ENCODE measurements around the gene NDUFAF7. TPM values are rescaled to one million over a fixed set of nuclear protein-coding genes. Genes with fewer than 3 reads are reported as not detected.

The NDUFAF7 gene
- total RNA-seq, 1 experiment from 2014 or later = 21.9 TPM

DNA sequence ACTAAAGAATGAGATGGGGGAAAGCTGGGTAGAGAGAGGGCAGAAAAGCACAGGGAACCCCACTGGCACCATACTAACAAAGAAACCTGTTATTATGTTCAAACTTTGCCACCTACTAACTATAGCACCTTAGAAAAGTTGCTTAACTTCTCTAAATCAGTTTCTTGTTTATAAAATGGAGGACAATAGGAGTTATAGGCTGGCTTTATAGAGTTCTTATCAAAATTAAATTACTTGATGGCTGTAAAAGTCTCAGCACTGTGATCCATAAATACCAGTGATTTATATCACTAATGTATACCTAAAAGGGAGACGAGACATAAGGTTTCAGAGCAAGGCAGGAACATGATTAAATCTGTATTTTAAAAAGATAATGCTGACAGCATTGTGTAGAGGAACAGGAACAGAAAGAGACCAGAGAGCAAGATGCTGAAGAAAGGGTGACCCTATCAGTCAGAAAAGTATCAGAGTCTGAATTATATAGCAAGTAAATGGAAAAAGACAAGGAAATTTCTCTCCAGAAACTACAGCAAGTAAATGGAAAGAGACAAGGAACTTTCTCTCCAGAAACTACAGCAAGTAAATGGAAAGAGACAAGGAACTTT, 64.1 kb downstream of the NDUFAF7 start:
- no peaks in the 10 kb centered on the region for H3K27me3 ChIP-seq (ENCODE audit: insufficient read depth, low read depth)
- H3F3A ChIP-seq (ENCODE audit: insufficient read depth, low read depth) = no peaks in the 10 kb centered on the region

DNA sequence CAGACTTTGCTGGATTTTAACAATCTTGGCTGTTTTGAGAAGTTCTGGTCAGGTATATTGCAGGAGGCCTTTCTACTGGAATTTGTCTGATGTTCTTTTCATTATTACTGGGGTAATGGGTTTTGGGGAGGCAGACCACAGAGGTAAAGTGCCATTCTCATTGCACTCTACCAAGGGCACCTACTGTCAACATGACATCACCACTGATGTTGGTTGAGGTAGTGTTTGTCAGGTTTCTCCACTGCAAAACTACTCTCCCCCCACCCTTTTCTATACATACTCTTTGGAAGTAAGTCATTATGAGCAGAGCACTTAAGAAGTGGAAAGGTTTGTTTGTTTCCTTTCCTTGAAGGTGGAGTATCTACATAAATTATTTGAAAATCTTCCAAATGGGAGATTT, 66.2 kb downstream of the NDUFAF7 start:
- no peak overlapping the region for H2AFZ ChIP-seq
- POLR2A ChIA-PET (ENCODE audit: unreplicated experiment) = no interaction called here
- no peak overlapping the region for H3K4me3 ChIP-seq
- H3F3A ChIP-seq (ENCODE audit: insufficient read depth, low read depth) = no peaks in the 10 kb centered on the region
- H3K79me2 ChIP-seq (ENCODE audit: low read depth) = peaks cover 12% of the 10 kb centered on the region; the same call in 1 of the 2 replicates
- no peaks in the 10 kb centered on the region for H3K9me2 ChIP-seq (ENCODE audit: insufficient read depth)
- CTCF ChIA-PET = no interaction called here
- BruUV-seq (replicated peaks) = no TSS peak
- H3K27ac ChIP-seq = no peak overlapping the region
- H3K36me3 ChIP-seq (ENCODE audit: low read depth) = no peaks in the 10 kb centered on the region
- H3K27me3 ChIP-seq (ENCODE audit: insufficient read depth, low read depth) = no peaks in the 10 kb centered on the region
- no peak for DNase-seq
- no peaks in the 10 kb centered on the region for H4K20me1 ChIP-seq (ENCODE audit: insufficient read depth)
- intact Hi-C loops (cut with micrococcal nuclease; ENCODE audit: unreplicated experiment) = no loop called here
- no peak for TF ChIP-seq EZH2 (IDR thresholded peaks at IDR 0.05; ENCODE audit: low read depth)
- TF ChIP-seq, protein P1, sequence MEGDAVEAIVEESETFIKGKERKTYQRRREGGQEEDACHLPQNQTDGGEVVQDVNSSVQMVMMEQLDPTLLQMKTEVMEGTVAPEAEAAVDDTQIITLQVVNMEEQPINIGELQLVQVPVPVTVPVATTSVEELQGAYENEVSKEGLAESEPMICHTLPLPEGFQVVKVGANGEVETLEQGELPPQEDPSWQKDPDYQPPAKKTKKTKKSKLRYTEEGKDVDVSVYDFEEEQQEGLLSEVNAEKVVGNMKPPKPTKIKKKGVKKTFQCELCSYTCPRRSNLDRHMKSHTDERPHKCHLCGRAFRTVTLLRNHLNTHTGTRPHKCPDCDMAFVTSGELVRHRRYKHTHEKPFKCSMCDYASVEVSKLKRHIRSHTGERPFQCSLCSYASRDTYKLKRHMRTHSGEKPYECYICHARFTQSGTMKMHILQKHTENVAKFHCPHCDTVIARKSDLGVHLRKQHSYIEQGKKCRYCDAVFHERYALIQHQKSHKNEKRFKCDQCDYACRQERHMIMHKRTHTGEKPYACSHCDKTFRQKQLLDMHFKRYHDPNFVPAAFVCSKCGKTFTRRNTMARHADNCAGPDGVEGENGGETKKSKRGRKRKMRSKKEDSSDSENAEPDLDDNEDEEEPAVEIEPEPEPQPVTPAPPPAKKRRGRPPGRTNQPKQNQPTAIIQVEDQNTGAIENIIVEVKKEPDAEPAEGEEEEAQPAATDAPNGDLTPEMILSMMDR (conservative IDR thresholded peaks at IDR 0.05) = no peak
- H3K9me3 ChIP-seq (ENCODE audit: insufficient read depth, low read depth) = no peaks in the 10 kb centered on the region
- no peak overlapping the region for H3K4me2 ChIP-seq
- H3K4me1 ChIP-seq (replicated peaks; ENCODE audit: insufficient read depth) = no peaks in the 10 kb centered on the region

More for the DNA sequence above, 64.1 kb downstream of the NDUFAF7 start:
- CTCF ChIA-PET = no interaction called here
- Histone ChIP-seq H3K9me3 (ENCODE audit: insufficient read depth, low read depth) (no peaks in the 10 kb centered on the region), H3K27ac (no peak overlapping the region), H3K79me2 (ENCODE audit: low read depth) (peaks cover 11% of the 10 kb centered on the region; the same call in 1 of the 2 replicates), H3K9me2 (ENCODE audit: insufficient read depth) (no peaks in the 10 kb centered on the region), H3K36me3 (ENCODE audit: low read depth) (no peaks in the 10 kb centered on the region; the same call in 1 of the 2 replicates), H3K4me2 (no peak overlapping the region), H3K4me3 (no peak overlapping the region), H2AFZ (no peak overlapping the region), H4K20me1 (ENCODE audit: insufficient read depth) (no peaks in the 10 kb centered on the region), H3K4me1 (replicated peaks; ENCODE audit: insufficient read depth) (no peaks in the 10 kb centered on the region)
- POLR2A ChIA-PET (ENCODE audit: unreplicated experiment) = no interaction called here
- TF ChIP-seq EZH2 (IDR thresholded peaks at IDR 0.05; ENCODE audit: low read depth) = no peak
- intact Hi-C loops (cut with micrococcal nuclease; ENCODE audit: unreplicated experiment) = no loop called here
- BruUV-seq (replicated peaks) = no TSS peak
- DNase-seq = no peak

Other genes with a start within 250 kb of the NDUFAF7 start
- gene HEATR5B, start 147.3 kb upstream of the NDUFAF7 start, total RNA-seq (2021) = 10.4 and 13.0 TPM in 2 replicates
- gene GPATCH11, start 147.1 kb upstream of the NDUFAF7 start, total RNA-seq (2021) = 4.1 and 5.5 TPM in 2 replicates
- 39.8 and 61.2 TPM in 2 replicates for gene EIF2AK2, start 74.7 kb upstream of the NDUFAF7 start, total RNA-seq (2021)
- not detected in 2 replicates for gene SULT6B1, start 43.0 kb upstream of the NDUFAF7 start, total RNA-seq (2021)
- gene CEBPZOS, start 35.2 kb upstream of the NDUFAF7 start, total RNA-seq (2021) = 46.5 and 53.2 TPM in 2 replicates
- gene CEBPZ, start 62 bp upstream of the NDUFAF7 start, total RNA-seq (2021) = 29.2 and 35.7 TPM in 2 replicates
- 27.1 and 27.5 TPM in 2 replicates for gene PRKD3, start 93.2 kb downstream of the NDUFAF7 start, total RNA-seq (2021)
- 2.6 and 3.0 TPM in 2 replicates for gene QPCT, start 113.0 kb downstream of the NDUFAF7 start, total RNA-seq (2021)

Measured in PC-9 (cell line).